Mammary microvascular endothelial cell (primary cell): ENCODE measurements around the gene C14orf132. TPM values are rescaled to one million over a fixed set of nuclear protein-coding genes. Genes with fewer than 3 reads are reported as not detected.

ENCODE experiments used
- total RNA-seq: library from RNA; depleted of rRNA; stranded (reverse); fragments of >200 nt; gene quantifications from 2 replicates; pipeline ENCODE4 v1.2.3, GENCODE V29; 2015

C14orf132 gene
- total RNA-seq: 1.9 and 2.2 TPM in 2 replicates

GRCh38 chr14:96038920-96039632 is at the start of gene C14orf132:
C14orf132 (plus strand) TSS chr14:96039362; CDS start chr14:96039501, 139 bp downstream.

Other genes starting within 250 kb of the C14orf132 start
- gene TUNAR, start 162.5 kb upstream of the C14orf132 start, total RNA-seq: not detected in 2 replicates
- 1.9 and 2.0 TPM in 2 replicates for gene BDKRB2, start 165.5 kb downstream of the C14orf132 start, total RNA-seq
- 0.15 TPM in 1 of 2 replicates, not detected in the other for gene BDKRB1, start 216.8 kb downstream of the C14orf132 start, total RNA-seq